ENCODE data around the gene CCDC190. TPM values are rescaled to one million over a fixed set of nuclear protein-coding genes. Genes with fewer than 3 reads are reported as not detected.

The CCDC190 gene
- total RNA-seq, 4 donors from 2014 or later = 0.40 to 0.89 TPM; not detected in 2

GRCh38 chr1:162847839-162848453 is 13.0 kb downstream of the CCDC190 start:
- intact Hi-C loops (cut with DNase I) = no loop called here
- 8 to 13% methylated on average over 3 of the region's 3 CpGs for WGBS, 2 donors
- no peak overlapping the region for H3K4me3 ChIP-seq (replicated peaks in 1 of 3)

GRCh38 chr1:162846256-162847212 is 14.4 kb downstream of the CCDC190 start:
- TF ChIP-seq CTCF (IDR thresholded peaks at IDR 0.05) (no peak), POLR2A (IDR thresholded peaks at IDR 0.05) (no peak)
- intact Hi-C loops (cut with DNase I) = no loop called here
- 88 to 90% methylated on average over 16 of the region's 16 CpGs for WGBS, 2 donors
- no peaks in the 10 kb centered on the region for H3K4me1 ChIP-seq
- H3K4me3 ChIP-seq (replicated peaks in 1 of 3) = no peak overlapping the region
- H3K9me3 ChIP-seq = no peaks in the 10 kb centered on the region
- no peak overlapping the region for H3K27ac ChIP-seq
- no peaks in the 10 kb centered on the region for H3K27me3 ChIP-seq
- DNase-seq = no peak
- H3K36me3 ChIP-seq = no peaks in the 10 kb centered on the region

More at GRCh38 chr1:162847839-162848453, 13.0 kb downstream of the CCDC190 start:
- Histone ChIP-seq H3K36me3 (no peaks in the 10 kb centered on the region), H3K27me3 (no peaks in the 10 kb centered on the region), H3K9me3 (no peaks in the 10 kb centered on the region), H3K4me1 (no peaks in the 10 kb centered on the region), H3K27ac (no peak overlapping the region)
- DNase-seq = peak; percentile 75 to 84
- TF ChIP-seq CTCF (IDR thresholded peaks at IDR 0.05) = peak; percentile 72 to 97 (median 88)
- TF ChIP-seq POLR2A (IDR thresholded peaks at IDR 0.05) = no peak

GRCh38 chr1:162844153-162844552 is 16.8 kb downstream of the CCDC190 start:
- no peak overlapping the region for H3K4me3 ChIP-seq (replicated peaks in 1 of 3)
- no peaks in the 10 kb centered on the region for H3K9me3 ChIP-seq
- 81 to 87% methylated on average over 1 of the region's 1 CpG for WGBS, 2 donors
- intact Hi-C loops (cut with DNase I) = no loop called here
- no peaks in the 10 kb centered on the region for H3K36me3 ChIP-seq
- H3K27ac ChIP-seq = no peak overlapping the region
- H3K27me3 ChIP-seq = no peaks in the 10 kb centered on the region
- no peaks in the 10 kb centered on the region for H3K4me1 ChIP-seq
- no peak for TF ChIP-seq POLR2A (IDR thresholded peaks at IDR 0.05)
- no peak for TF ChIP-seq CTCF (IDR thresholded peaks at IDR 0.05)
- no peak for DNase-seq

GRCh38 chr1:162840250-162840839 is 20.6 kb downstream of the CCDC190 start:
- Histone ChIP-seq H3K27me3 (no peaks in the 10 kb centered on the region), H3K4me1 (no peaks in the 10 kb centered on the region), H3K4me3 (replicated peaks in 1 of 3) (no peak overlapping the region), H3K36me3 (no peaks in the 10 kb centered on the region), H3K9me3 (no peaks in the 10 kb centered on the region), H3K27ac (no peak overlapping the region)
- DNase-seq = no peak
- intact Hi-C loops (cut with DNase I) = no loop called here
- TF ChIP-seq CTCF (IDR thresholded peaks at IDR 0.05) (no peak), POLR2A (IDR thresholded peaks at IDR 0.05) (no peak)
